ENCODE results near the gene PACRG.

DNA sequence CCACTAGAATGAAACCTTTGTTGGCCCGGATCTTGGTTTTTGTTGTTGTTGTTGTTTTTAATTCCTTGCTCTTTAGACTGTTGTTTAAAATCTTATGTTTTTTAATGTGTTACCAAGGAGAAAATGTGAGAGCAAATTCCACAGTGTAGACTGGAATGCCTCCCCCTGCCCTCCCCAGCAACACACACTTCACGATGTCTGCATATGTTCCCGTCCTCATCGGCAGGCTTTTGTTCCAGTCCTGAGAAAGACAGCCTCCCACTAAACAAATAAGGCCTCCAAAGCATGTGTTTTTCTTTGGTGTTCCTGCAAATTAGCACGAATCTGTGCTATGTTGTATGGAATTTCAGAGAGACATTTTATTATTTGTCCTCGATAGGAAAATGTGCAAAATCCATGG lies 423.4 kb downstream of the PACRG start:
- no peak for TF ChIP-seq POLR2A (IDR thresholded peaks at IDR 0.05)
- TF ChIP-seq CTCF (IDR thresholded peaks at IDR 0.05 in 4 of 5, conservative IDR thresholded peaks at IDR 0.05 in 1 of 5), result no peak

All from gastrocnemius medialis (tissue), 4 donors.